Fibroblast of lung (primary cell): ENCODE results near the gene TBL1XR1.

Experiments used
- EZH2 ChIP-seq: IDR thresholded peaks from 2 replicates; pipeline ENCODE4 v1.5.1; 2012; ENCODE audit warnings: low read length, control low read depth, mild to moderate bottlenecking; ENCODE audit errors: missing control alignments
- TF ChIP-seq, protein P1 (sequence below), 2 donors: IDR thresholded peaks in 1 of 2; conservative IDR thresholded peaks in 1 of 2; 1 replicate in 1 of 2; 2 replicates in 1 of 2; pipeline ENCODE4 v1.5.1; 2011 to 2012; ENCODE audit warnings: low read length in 2 of 2, control low read depth in 1 of 2, inconsistent platforms in 1 of 2, low read depth in 1 of 2, mild to moderate bottlenecking in 1 of 2

DNA sequence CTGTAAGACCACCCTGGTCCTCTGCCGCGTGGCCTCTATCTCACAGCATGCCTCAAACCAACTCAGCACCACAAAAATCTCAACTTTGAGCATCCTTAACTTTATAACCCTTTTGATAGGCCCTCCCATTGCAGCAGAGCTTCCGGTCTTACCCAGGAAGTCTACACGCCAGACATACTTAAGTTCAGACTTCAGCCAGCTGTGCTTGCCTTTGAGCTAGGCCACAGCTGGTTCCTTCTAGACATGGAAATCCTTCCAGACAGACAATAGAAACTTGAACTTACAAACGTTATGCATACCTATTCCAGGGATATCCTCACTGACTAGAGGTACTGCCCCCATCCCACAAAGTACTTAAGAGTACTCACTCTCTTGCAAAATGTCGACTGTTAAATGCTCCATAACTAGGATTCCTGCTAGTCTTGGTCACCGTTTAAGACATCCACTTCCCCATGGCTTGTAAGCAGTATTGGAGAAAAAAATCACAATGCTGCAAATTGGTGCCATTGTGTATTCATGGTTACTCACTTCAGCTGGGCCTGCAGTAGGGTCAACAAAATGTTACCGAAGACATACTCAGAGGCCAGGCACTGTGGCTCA, 183.5 kb downstream of the TBL1XR1 start:
- TF ChIP-seq EZH2: no peak
- TF ChIP-seq, protein P1, sequence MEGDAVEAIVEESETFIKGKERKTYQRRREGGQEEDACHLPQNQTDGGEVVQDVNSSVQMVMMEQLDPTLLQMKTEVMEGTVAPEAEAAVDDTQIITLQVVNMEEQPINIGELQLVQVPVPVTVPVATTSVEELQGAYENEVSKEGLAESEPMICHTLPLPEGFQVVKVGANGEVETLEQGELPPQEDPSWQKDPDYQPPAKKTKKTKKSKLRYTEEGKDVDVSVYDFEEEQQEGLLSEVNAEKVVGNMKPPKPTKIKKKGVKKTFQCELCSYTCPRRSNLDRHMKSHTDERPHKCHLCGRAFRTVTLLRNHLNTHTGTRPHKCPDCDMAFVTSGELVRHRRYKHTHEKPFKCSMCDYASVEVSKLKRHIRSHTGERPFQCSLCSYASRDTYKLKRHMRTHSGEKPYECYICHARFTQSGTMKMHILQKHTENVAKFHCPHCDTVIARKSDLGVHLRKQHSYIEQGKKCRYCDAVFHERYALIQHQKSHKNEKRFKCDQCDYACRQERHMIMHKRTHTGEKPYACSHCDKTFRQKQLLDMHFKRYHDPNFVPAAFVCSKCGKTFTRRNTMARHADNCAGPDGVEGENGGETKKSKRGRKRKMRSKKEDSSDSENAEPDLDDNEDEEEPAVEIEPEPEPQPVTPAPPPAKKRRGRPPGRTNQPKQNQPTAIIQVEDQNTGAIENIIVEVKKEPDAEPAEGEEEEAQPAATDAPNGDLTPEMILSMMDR (conservative IDR thresholded peaks at IDR 0.05 in 1 of 2, IDR thresholded peaks at IDR 0.05 in 1 of 2; ENCODE audit: low read depth in 1 of 2, low read length in 2 of 2): no peak
